Measurements from ENCODE around the gene DDAH1. TPM values are rescaled to one million over a fixed set of nuclear protein-coding genes. Genes with fewer than 3 reads are reported as not detected.

Gene DDAH1
- total and polyA plus RNA-seq, 2 experiments from 2014 or later = 29.4 to 41.7 TPM

- peak overlapping the region; percentile 70 for H3K27ac ChIP-seq (ENCODE audit: low read depth)
- no peaks in the 10 kb centered on the region for H3F3A ChIP-seq (replicated peaks; ENCODE audit: low read depth)
- no peak overlapping the region for H3K4me2 ChIP-seq
- peaks cover 48% of the 10 kb centered on the region for H3K4me1 Mint-ChIP-seq
- no peaks in the 10 kb centered on the region for H3K9me3 Mint-ChIP-seq
- H3K79me2 ChIP-seq (replicated peaks; ENCODE audit: insufficient read depth) = no peaks in the 10 kb centered on the region
- H3K27ac Mint-ChIP-seq = peak overlapping the region; percentile 56
- H2AFZ ChIP-seq = no peak overlapping the region
- H3K27me3 ChIP-seq (ENCODE audit: insufficient read depth) = no peaks in the 10 kb centered on the region
- H3K4me1 ChIP-seq (ENCODE audit: insufficient read depth) = peaks cover 26% of the 10 kb centered on the region
- TF ChIP-seq ZNF462 (CRISPR knock-in tag; IDR thresholded peaks at IDR 0.05) (no peak), POLR2AphosphoS5 (IDR thresholded peaks at IDR 0.05; ENCODE audit: low read depth) (no peak), EZH2phosphoT487 (IDR thresholded peaks at IDR 0.05; ENCODE audit: unreplicated experiment) (no peak), CTCF (conservative IDR thresholded peaks at IDR 0.05; ENCODE audit: low read depth in 2 of 2) (no peak), ZNF114 (CRISPR knock-in tag; IDR thresholded peaks at IDR 0.05) (no peak), CREB1 (CRISPR knock-in tag; IDR thresholded peaks at IDR 0.05; ENCODE audit: low read depth) (no peak), JUNB (IDR thresholded peaks at IDR 0.05; ENCODE audit: unreplicated experiment) (no peak), STAT1 (IDR thresholded peaks at IDR 0.05; ENCODE audit: unreplicated experiment) (no peak), EZH2 (IDR thresholded peaks at IDR 0.05; ENCODE audit: low read depth, unreplicated experiment) (no peak), REST (IDR thresholded peaks at IDR 0.05; ENCODE audit: unreplicated experiment) (no peak), ZNF331 (CRISPR knock-in tag; IDR thresholded peaks at IDR 0.05; ENCODE audit: low read depth) (no peak), NANOG (IDR thresholded peaks at IDR 0.05; ENCODE audit: borderline replicate concordance) (no peak)
- TF ChIP-seq, protein P1, sequence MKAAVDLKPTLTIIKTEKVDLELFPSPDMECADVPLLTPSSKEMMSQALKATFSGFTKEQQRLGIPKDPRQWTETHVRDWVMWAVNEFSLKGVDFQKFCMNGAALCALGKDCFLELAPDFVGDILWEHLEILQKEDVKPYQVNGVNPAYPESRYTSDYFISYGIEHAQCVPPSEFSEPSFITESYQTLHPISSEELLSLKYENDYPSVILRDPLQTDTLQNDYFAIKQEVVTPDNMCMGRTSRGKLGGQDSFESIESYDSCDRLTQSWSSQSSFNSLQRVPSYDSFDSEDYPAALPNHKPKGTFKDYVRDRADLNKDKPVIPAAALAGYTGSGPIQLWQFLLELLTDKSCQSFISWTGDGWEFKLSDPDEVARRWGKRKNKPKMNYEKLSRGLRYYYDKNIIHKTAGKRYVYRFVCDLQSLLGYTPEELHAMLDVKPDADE (IDR thresholded peaks at IDR 0.05) = no peak
- no peak overlapping the region for H3K4me3 Mint-ChIP-seq
- H4K20me1 ChIP-seq (replicated peaks; ENCODE audit: insufficient read depth) = no peaks in the 10 kb centered on the region
- no peaks in the 10 kb centered on the region for H3K9me2 ChIP-seq (ENCODE audit: insufficient read depth)
- no peaks in the 10 kb centered on the region for H3K36me3 ChIP-seq (ENCODE audit: insufficient read depth)
- DNase-seq (ENCODE audit: low spot score) = no peak
- no peak overlapping the region for H3K4me3 ChIP-seq
- H3K27me3 Mint-ChIP-seq (ENCODE audit: insufficient read depth, low read depth, poor library complexity) = peaks cover 11% of the 10 kb centered on the region
- H3K36me3 Mint-ChIP-seq (ENCODE audit: low read depth) = peaks cover 3% of the 10 kb centered on the region; the same call in 1 of the 3 replicates
- ATAC-seq = no peak
These were observed 122.8 kb downstream of the DDAH1 start for GRCh38 chr1:85342207-85342606.

Data from GM23338 (cell line).